Measurements from ENCODE around the gene ZNF107. TPM values are rescaled to one million over a fixed set of nuclear protein-coding genes. Genes with fewer than 3 reads are reported as not detected.

The ZNF107 gene
- total RNA-seq, 1 donor from 2014 or later: 7.8 TPM

GRCh38 chr7:64628721-64629120, 37.2 kb upstream of the ZNF107 start:
- no peak for FAIRE-seq
- peaks cover 4% of the 10 kb centered on the region for H3K27me3 Mint-ChIP-seq (ENCODE audit: low read depth, unreplicated experiment)
- peaks cover 3% of the 10 kb centered on the region for H3K9me3 ChIP-seq (ENCODE audit: insufficient read depth, low read depth, low read length)

GRCh38 chr7:64630496-64630895, 35.4 kb upstream of the ZNF107 start:
- Histone ChIP-seq H3K9me3 (ENCODE audit: insufficient read depth, low read depth, low read length) (peaks cover 3% of the 10 kb centered on the region), H3K4me2 (ENCODE audit: low read length) (no peak overlapping the region), H3K4me3 (ENCODE audit: insufficient read depth, low read depth, low read length) (no peak overlapping the region), H3K36me3 (ENCODE audit: insufficient read depth, low read length) (no peaks in the 10 kb centered on the region), H3K79me2 (ENCODE audit: insufficient read depth, low read length) (no peaks in the 10 kb centered on the region), H4K20me1 (ENCODE audit: insufficient read depth, low read length) (no peaks in the 10 kb centered on the region), H3K27me3 (ENCODE audit: insufficient read depth, low read length) (no peaks in the 10 kb centered on the region), H3K4me1 (ENCODE audit: insufficient read depth, low read length) (no peaks in the 10 kb centered on the region), H3K9ac (ENCODE audit: low read length) (no peak overlapping the region), H3K27ac (ENCODE audit: low read depth, low read length) (no peak overlapping the region), H2AFZ (ENCODE audit: low read depth, low read length) (no peak overlapping the region)
- peaks cover 4% of the 10 kb centered on the region for H3K27me3 Mint-ChIP-seq (ENCODE audit: low read depth, unreplicated experiment)
- FAIRE-seq (no peak), DNase-seq (ENCODE audit: low read depth) (no peak)
- H3K27ac Mint-ChIP-seq (ENCODE audit: unreplicated experiment): no peak overlapping the region
- no peaks in the 10 kb centered on the region for H3K36me3 Mint-ChIP-seq (ENCODE audit: low read depth, unreplicated experiment)
- H3K9me3 Mint-ChIP-seq (ENCODE audit: unreplicated experiment): peaks cover 18% of the 10 kb centered on the region
- H3K4me3 Mint-ChIP-seq (ENCODE audit: unreplicated experiment): no peak overlapping the region
- H3K4me1 Mint-ChIP-seq (ENCODE audit: low read depth, unreplicated experiment): no peaks in the 10 kb centered on the region
- peak; percentile 41 for TF ChIP-seq CTCF (IDR thresholded peaks at IDR 0.05; ENCODE audit: insufficient read depth, low read depth, low read length)
- TF ChIP-seq EZH2 (IDR thresholded peaks at IDR 0.05; ENCODE audit: insufficient read depth, low read length): no peak

More at GRCh38 chr7:64628721-64629120, 37.2 kb upstream of the ZNF107 start:
- Histone ChIP-seq H3K27ac (ENCODE audit: low read depth, low read length) (no peak overlapping the region), H3K9ac (ENCODE audit: low read length) (no peak overlapping the region), H3K79me2 (ENCODE audit: insufficient read depth, low read length) (no peaks in the 10 kb centered on the region), H2AFZ (ENCODE audit: low read depth, low read length) (no peak overlapping the region), H3K4me1 (ENCODE audit: insufficient read depth, low read length) (no peaks in the 10 kb centered on the region), H3K36me3 (ENCODE audit: insufficient read depth, low read length) (no peaks in the 10 kb centered on the region), H4K20me1 (ENCODE audit: insufficient read depth, low read length) (no peaks in the 10 kb centered on the region), H3K4me2 (ENCODE audit: low read length) (no peak overlapping the region), H3K27me3 (ENCODE audit: insufficient read depth, low read length) (no peaks in the 10 kb centered on the region), H3K4me3 (ENCODE audit: insufficient read depth, low read depth, low read length) (no peak overlapping the region)
- no peak for TF ChIP-seq EZH2 (IDR thresholded peaks at IDR 0.05; ENCODE audit: insufficient read depth, low read length)
- no peak for TF ChIP-seq CTCF (IDR thresholded peaks at IDR 0.05; ENCODE audit: insufficient read depth, low read depth, low read length)
- Mint-ChIP-seq H3K4me1 (ENCODE audit: low read depth, unreplicated experiment) (no peaks in the 10 kb centered on the region), H3K27ac (ENCODE audit: unreplicated experiment) (no peak overlapping the region), H3K36me3 (ENCODE audit: low read depth, unreplicated experiment) (no peaks in the 10 kb centered on the region), H3K9me3 (ENCODE audit: unreplicated experiment) (peaks cover 10% of the 10 kb centered on the region), H3K4me3 (ENCODE audit: unreplicated experiment) (no peak overlapping the region)
- DNase-seq (ENCODE audit: low read depth): no peak

GRCh38 chr7:64632029-64632428, 33.9 kb upstream of the ZNF107 start:
- H3K27me3 ChIP-seq (ENCODE audit: insufficient read depth, low read length): no peaks in the 10 kb centered on the region
- H3K4me3 ChIP-seq (ENCODE audit: insufficient read depth, low read depth, low read length): no peak overlapping the region
- H3K27ac Mint-ChIP-seq (ENCODE audit: unreplicated experiment): no peak overlapping the region
- no peaks in the 10 kb centered on the region for H3K4me1 Mint-ChIP-seq (ENCODE audit: low read depth, unreplicated experiment)
- FAIRE-seq (no peak), DNase-seq (ENCODE audit: low read depth) (no peak)
- TF ChIP-seq CTCF (IDR thresholded peaks at IDR 0.05; ENCODE audit: insufficient read depth, low read depth, low read length): no peak
- TF ChIP-seq EZH2 (IDR thresholded peaks at IDR 0.05; ENCODE audit: insufficient read depth, low read length): no peak
- peaks cover 18% of the 10 kb centered on the region for H3K9me3 Mint-ChIP-seq (ENCODE audit: unreplicated experiment)
- no peak overlapping the region for H3K9ac ChIP-seq (ENCODE audit: low read length)
- H3K27me3 Mint-ChIP-seq (ENCODE audit: low read depth, unreplicated experiment): no peaks in the 10 kb centered on the region
- peaks cover 3% of the 10 kb centered on the region for H3K9me3 ChIP-seq (ENCODE audit: insufficient read depth, low read depth, low read length)
- no peaks in the 10 kb centered on the region for H3K79me2 ChIP-seq (ENCODE audit: insufficient read depth, low read length)
- no peak overlapping the region for H3K27ac ChIP-seq (ENCODE audit: low read depth, low read length)
- no peaks in the 10 kb centered on the region for H4K20me1 ChIP-seq (ENCODE audit: insufficient read depth, low read length)
- no peak overlapping the region for H2AFZ ChIP-seq (ENCODE audit: low read depth, low read length)
- H3K36me3 ChIP-seq (ENCODE audit: insufficient read depth, low read length): no peaks in the 10 kb centered on the region
- H3K4me3 Mint-ChIP-seq (ENCODE audit: unreplicated experiment): no peak overlapping the region
- no peak overlapping the region for H3K4me2 ChIP-seq (ENCODE audit: low read length)
- H3K36me3 Mint-ChIP-seq (ENCODE audit: low read depth, unreplicated experiment): no peaks in the 10 kb centered on the region
- no peaks in the 10 kb centered on the region for H3K4me1 ChIP-seq (ENCODE audit: insufficient read depth, low read length)
